Esophagus squamous epithelium (tissue), 4 donors: ENCODE results near the gene ERG.

Experiments
- CTCF ChIP-seq, 6 experiments: fragments of 450-650 bp in 4 of 6; fragments of 200-600 bp in 2 of 6; sonication (generic) in 2 of 6; IDR thresholded peaks; one replicate each; pipeline ENCODE4 v1.5.1; 2016 to 2019; ENCODE audit warnings: antibody characterized with exemption in 6 of 6, mild to moderate bottlenecking in 4 of 6, moderate library complexity in 4 of 6
- POLR2A ChIP-seq, 4 donors: fragments of 450-650 bp; IDR thresholded peaks; one replicate each; pipeline ENCODE4 v1.6.1; 2017; ENCODE audit warnings: antibody characterized with exemption in 4 of 4, mild to moderate bottlenecking in 4 of 4, moderate library complexity in 3 of 4

DNA sequence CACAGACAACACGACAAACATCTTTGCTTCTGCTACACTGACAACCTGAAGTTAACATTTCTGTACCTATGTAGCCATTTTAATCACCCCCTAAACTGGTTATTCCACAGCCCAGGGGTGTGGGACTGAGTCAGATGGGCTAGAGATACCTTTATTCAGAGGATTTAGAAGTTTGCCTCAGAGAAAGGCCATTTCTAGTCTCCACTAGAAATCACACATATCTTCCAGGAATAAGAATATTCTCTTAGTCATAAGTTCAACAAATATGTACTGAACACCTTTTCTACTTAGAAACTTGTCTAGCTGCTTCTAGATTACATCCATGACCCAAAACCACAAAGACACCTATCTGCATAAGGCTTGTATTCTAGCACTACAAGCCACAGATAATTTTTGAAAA lies 38.8 kb downstream of the ERG start:
- TF ChIP-seq CTCF (IDR thresholded peaks at IDR 0.05) = no peak
- TF ChIP-seq POLR2A (IDR thresholded peaks at IDR 0.05) = no peak
